RWPE1 (cell line): Measurements from ENCODE around the gene FKBP3.

Experiments used
- CTCF ChIA-PET: fragments of 350-600 bp; sonication (Branson Sonifier 250); formaldehyde crosslinking; extraction: SDS; loops from one replicate; lab custom pipeline; 2021; lab: Yijun Ruan, JAX
- POLR2A ChIA-PET: fragments of 400-600 bp; formaldehyde crosslinking; extraction: SDS; loops from one replicate; lab custom pipeline; 2020; ENCODE audit warnings: antibody characterized with exemption; ENCODE audit not compliant: low non-redundant PET; lab: Yijun Ruan, JAX
- DNase-seq: peaks from one replicate; pipeline ENCODE4 v3.0.0; 2012; ENCODE audit warnings: low spot score
- H3K27ac ChIP-seq: fragments of 450-650 bp; 2 replicates; pipeline ENCODE4 v1.5.1; 2017
- TF ChIP-seq, protein P1 (sequence below): fragments of 450-650 bp; conservative IDR thresholded peaks from 2 replicates; pipeline ENCODE4 v1.5.1; 2017; ENCODE audit warnings: low read depth, mild to moderate bottlenecking

Gene FKBP3

GRCh38 chr14:45120096-45120495 is 14.2 kb downstream of the FKBP3 start:
- ChIA-PET CTCF (no interaction called here), POLR2A (no interaction called here)
- TF ChIP-seq, protein P1, sequence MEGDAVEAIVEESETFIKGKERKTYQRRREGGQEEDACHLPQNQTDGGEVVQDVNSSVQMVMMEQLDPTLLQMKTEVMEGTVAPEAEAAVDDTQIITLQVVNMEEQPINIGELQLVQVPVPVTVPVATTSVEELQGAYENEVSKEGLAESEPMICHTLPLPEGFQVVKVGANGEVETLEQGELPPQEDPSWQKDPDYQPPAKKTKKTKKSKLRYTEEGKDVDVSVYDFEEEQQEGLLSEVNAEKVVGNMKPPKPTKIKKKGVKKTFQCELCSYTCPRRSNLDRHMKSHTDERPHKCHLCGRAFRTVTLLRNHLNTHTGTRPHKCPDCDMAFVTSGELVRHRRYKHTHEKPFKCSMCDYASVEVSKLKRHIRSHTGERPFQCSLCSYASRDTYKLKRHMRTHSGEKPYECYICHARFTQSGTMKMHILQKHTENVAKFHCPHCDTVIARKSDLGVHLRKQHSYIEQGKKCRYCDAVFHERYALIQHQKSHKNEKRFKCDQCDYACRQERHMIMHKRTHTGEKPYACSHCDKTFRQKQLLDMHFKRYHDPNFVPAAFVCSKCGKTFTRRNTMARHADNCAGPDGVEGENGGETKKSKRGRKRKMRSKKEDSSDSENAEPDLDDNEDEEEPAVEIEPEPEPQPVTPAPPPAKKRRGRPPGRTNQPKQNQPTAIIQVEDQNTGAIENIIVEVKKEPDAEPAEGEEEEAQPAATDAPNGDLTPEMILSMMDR: no peak
- no peak overlapping the region for H3K27ac ChIP-seq
- no peak for DNase-seq

DNA sequence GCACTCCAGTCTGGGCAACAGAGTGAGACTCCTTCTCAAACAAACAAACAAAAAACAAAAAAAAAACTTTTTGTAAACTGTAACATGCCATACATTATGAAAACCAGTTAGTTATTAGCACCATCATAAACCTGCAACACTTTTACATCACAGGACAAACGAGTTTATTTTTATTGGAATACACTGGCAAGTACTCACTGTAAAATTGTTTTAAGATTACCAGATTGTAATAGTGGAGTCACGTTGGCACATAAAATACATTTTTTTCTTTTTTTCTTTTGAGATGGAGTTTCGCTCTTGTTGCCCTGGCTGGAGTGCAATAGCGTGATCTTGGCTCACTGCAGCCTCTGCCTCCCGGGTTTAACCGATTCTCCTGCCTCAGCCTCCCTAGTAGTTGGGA is 15.7 kb downstream of the FKBP3 start:
- CTCF ChIA-PET: interaction anchor here (0.6 kb wide), 1 partner anchor 226 kb away, joined by 3 read pairs; no protein-coding TSS in a partner anchor
- DNase-seq: no peak
- no peak overlapping the region for H3K27ac ChIP-seq
- TF ChIP-seq, protein P1: no peak
- POLR2A ChIA-PET: no interaction called here

- TF ChIP-seq, protein P1: no peak
- ChIA-PET POLR2A (interaction anchor here (0.9 kb wide), 1 partner anchor 20 kb away, joined by 3 read pairs; the partner anchor contains the start of gene FKBP3), CTCF (interaction anchor here (0.6 to 1.0 kb wide), 2 partner anchors 20 to 24 kb away, joined by 3 read pairs; no protein-coding TSS in a partner anchor)
- DNase-seq: no peak
- no peak overlapping the region for H3K27ac ChIP-seq
These were observed 20.0 kb downstream of the FKBP3 start for GRCh38 chr14:45114327-45114726.

- no peak overlapping the region for H3K27ac ChIP-seq
- POLR2A ChIA-PET: no interaction called here
- CTCF ChIA-PET: no interaction called here
- TF ChIP-seq, protein P1: no peak
- DNase-seq: no peak
These were observed 21.1 kb downstream of the FKBP3 start for GRCh38 chr14:45112896-45113781.

DNA sequence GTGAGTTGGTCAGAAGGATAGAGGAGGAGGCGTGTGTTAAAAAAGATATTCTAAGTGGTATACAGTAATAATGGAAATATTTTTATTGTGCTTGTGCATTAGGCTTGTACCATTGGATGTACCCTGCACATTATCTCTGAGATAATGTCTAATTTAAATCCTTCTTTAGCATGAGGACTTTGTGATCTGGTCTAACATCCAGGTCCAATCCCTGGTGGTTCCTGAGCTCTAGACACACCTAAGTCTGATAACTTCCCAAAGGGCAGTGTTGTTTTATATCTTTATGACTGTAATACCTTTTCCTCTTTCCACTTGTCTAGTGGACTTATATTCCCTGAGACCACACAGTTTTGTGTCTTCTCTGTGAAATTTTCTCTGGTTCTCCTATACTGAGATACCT is 29.7 kb downstream of the FKBP3 start:
- TF ChIP-seq, protein P1: no peak
- ChIA-PET CTCF (no interaction called here), POLR2A (no interaction called here)
- H3K27ac ChIP-seq: no peak overlapping the region
- no peak for DNase-seq

DNA sequence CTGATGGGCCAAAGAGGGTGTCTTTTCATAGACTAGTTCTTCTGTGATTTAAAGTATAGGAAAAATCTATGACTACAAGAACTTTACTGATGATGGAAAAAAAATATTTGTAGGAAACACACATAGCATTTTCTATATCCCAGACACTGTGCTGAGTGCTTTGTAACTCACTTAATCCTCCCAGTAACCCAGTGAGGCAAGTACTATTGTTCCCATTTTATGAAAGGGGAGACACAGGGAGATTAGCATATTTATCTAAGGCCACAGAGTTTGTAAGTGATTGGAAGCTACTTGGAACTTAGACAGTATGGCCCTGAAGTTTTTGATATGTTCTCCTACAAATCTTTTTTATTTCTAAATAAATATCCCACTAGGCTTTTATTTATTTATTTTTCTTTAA is 30.5 kb downstream of the FKBP3 start:
- no peak overlapping the region for H3K27ac ChIP-seq
- POLR2A ChIA-PET: no interaction called here
- CTCF ChIA-PET: no interaction called here
- no peak for DNase-seq
- TF ChIP-seq, protein P1: no peak
